Left ventricle myocardium inferior (tissue), 1 donor: ENCODE results near the gene OR1L8. TPM values are rescaled to one million over a fixed set of nuclear protein-coding genes. Genes with fewer than 3 reads are reported as not detected.

ENCODE experiments used
- DNase-seq: peaks from one replicate; pipeline ENCODE4 v3.0.0-alpha.2; 2020
- H3K27ac ChIP-seq: fragments of 200-600 bp; replicated peaks from 2 replicates; pipeline ENCODE4 v1.8.0; 2021
- H3K27me3 ChIP-seq: fragments of 200-600 bp; 2 replicates; pipeline ENCODE4 v1.8.0; 2021; ENCODE audit warnings: low read depth
- H3K36me3 ChIP-seq: fragments of 200-600 bp; 2 replicates; pipeline ENCODE4 v1.8.0; 2021
- H3K4me1 ChIP-seq: fragments of 200-600 bp; 2 replicates; pipeline ENCODE4 v1.8.0; 2021
- H3K4me3 ChIP-seq: fragments of 200-600 bp; 2 replicates; pipeline ENCODE4 v1.8.0; 2021; ENCODE audit warnings: mild to moderate bottlenecking, moderate library complexity
- H3K9me3 ChIP-seq: fragments of 200-600 bp; replicated peaks from 2 replicates; pipeline ENCODE4 v1.8.0; 2021
- CTCF ChIP-seq: fragments of 200-600 bp; IDR thresholded peaks from 2 replicates; pipeline ENCODE4 v1.8.0; 2021; ENCODE audit warnings: antibody characterized with exemption, mild to moderate bottlenecking, borderline replicate concordance
- intact Hi-C: fragments of 100-400 bp; cut with micrococcal nuclease; formaldehyde crosslinking; loops from one replicate; pipeline ENCODE4 v1.11.0; 2022
- total RNA-seq: library from RNA; stranded (reverse); fragmentation: NEBNext Ultra II Directional; extraction: Animal tissue kit (Norgen Biotek cat#: 25700); gene quantifications from one replicate; pipeline ENCODE4 v1.2.1, GENCODE V29; 2021
- donor health status: DM: no; HTN: yes; CAD: no; lungs with severe emphysema.

OR1L8 gene
- total RNA-seq, 1 donor from 2014 or later: not detected

- no peak overlapping the region for H3K27ac ChIP-seq
- intact Hi-C loops: no loop called here
- no peaks in the 10 kb centered on the region for H3K4me1 ChIP-seq
- no peaks in the 10 kb centered on the region for H3K36me3 ChIP-seq
- no peak for TF ChIP-seq CTCF
- no peaks in the 10 kb centered on the region for H3K27me3 ChIP-seq
- no peak overlapping the region for H3K4me3 ChIP-seq
- no peak for DNase-seq
- peaks cover 18% of the 10 kb centered on the region for H3K9me3 ChIP-seq
These were observed 2.8 kb downstream of the OR1L8 start for GRCh38 chr9:122580360-122580759.

GRCh38 chr9:122579874-122580273 lies 3.3 kb downstream of the OR1L8 start:
- H3K4me1 ChIP-seq: no peaks in the 10 kb centered on the region
- no peaks in the 10 kb centered on the region for H3K27me3 ChIP-seq
- peaks cover 22% of the 10 kb centered on the region for H3K9me3 ChIP-seq
- no peak for TF ChIP-seq CTCF
- H3K36me3 ChIP-seq: no peaks in the 10 kb centered on the region
- intact Hi-C loops: no loop called here
- no peak overlapping the region for H3K27ac ChIP-seq
- no peak for DNase-seq
- no peak overlapping the region for H3K4me3 ChIP-seq

- no peak for TF ChIP-seq CTCF
- Histone ChIP-seq H3K27me3 (no peaks in the 10 kb centered on the region), H3K4me1 (no peaks in the 10 kb centered on the region), H3K9me3 (peaks cover 28% of the 10 kb centered on the region), H3K27ac (no peak overlapping the region), H3K4me3 (no peak overlapping the region), H3K36me3 (no peaks in the 10 kb centered on the region)
- DNase-seq: no peak
- intact Hi-C loops: no loop called here
These were observed 10.7 kb downstream of the OR1L8 start for GRCh38 chr9:122572456-122572855.

GRCh38 chr9:122567901-122568300 lies 15.3 kb downstream of the OR1L8 start:
- no peak for DNase-seq
- peaks cover 16% of the 10 kb centered on the region for H3K9me3 ChIP-seq
- no peak for TF ChIP-seq CTCF
- H3K36me3 ChIP-seq: no peaks in the 10 kb centered on the region
- H3K4me1 ChIP-seq: no peaks in the 10 kb centered on the region
- no peak overlapping the region for H3K4me3 ChIP-seq
- peaks cover 4% of the 10 kb centered on the region for H3K27me3 ChIP-seq
- H3K27ac ChIP-seq: no peak overlapping the region
- intact Hi-C loops: no loop called here

- no peak for TF ChIP-seq CTCF
- H3K27me3 ChIP-seq: peaks cover 10% of the 10 kb centered on the region
- no peak overlapping the region for H3K27ac ChIP-seq
- H3K4me3 ChIP-seq: no peak overlapping the region
- H3K36me3 ChIP-seq: no peaks in the 10 kb centered on the region
- no peaks in the 10 kb centered on the region for H3K4me1 ChIP-seq
- no peak for DNase-seq
- intact Hi-C loops: no loop called here
- H3K9me3 ChIP-seq: peaks cover 34% of the 10 kb centered on the region
These were observed 20.9 kb downstream of the OR1L8 start for GRCh38 chr9:122562134-122562760.

- TF ChIP-seq CTCF: no peak
- Histone ChIP-seq H3K4me3 (no peak overlapping the region), H3K4me1 (no peaks in the 10 kb centered on the region), H3K27ac (no peak overlapping the region), H3K36me3 (no peaks in the 10 kb centered on the region), H3K9me3 (peaks cover 34% of the 10 kb centered on the region), H3K27me3 (peaks cover 10% of the 10 kb centered on the region)
- no peak for DNase-seq
- intact Hi-C loops: no loop called here
These were observed 21.7 kb downstream of the OR1L8 start for GRCh38 chr9:122561446-122561845.
